22Rv1 (cell line): ENCODE measurements around the gene TRMT10A.

ENCODE experiments used
- CTCF ChIP-seq: fragments of 450-650 bp; IDR thresholded peaks from 2 replicates; pipeline ENCODE4 v1.5.1; 2017; ENCODE audit warnings: mild to moderate bottlenecking
- ZFX ChIP-seq: fragments of 450-650 bp; IDR thresholded peaks from 2 replicates; pipeline ENCODE4 v1.6.1; 2017; ENCODE audit warnings: antibody characterized with exemption, borderline replicate concordance

GRCh38 chr4:99537674-99538073 lies 26.2 kb downstream of the TRMT10A start:
- TF ChIP-seq CTCF (no peak), ZFX (no peak)
